ENCODE data around the gene CTIF. TPM values are rescaled to one million over a fixed set of nuclear protein-coding genes. Genes with fewer than 3 reads are reported as not detected.

CTIF gene
- total and polyA plus RNA-seq, 2 experiments from 2014 or later = 8.6 to 14.4 TPM

DNA sequence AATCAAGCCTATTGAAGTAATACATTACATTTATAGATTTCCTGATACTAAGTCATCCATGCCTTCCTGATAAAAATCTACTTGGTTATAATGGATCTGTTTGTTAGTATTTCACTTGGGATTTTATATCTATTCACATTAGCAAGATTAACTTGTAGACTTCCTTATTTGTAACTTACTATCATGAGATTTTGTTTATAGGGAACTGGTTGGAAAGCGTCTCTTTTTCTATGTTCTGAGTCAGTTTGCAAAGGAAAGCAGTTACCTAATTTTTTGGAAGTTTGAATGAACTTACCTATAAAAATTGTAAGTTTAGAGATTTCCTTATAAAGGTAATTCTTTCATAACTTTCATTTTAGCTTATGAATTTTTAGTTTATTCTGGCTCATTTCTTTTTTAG is 270.5 kb downstream of the CTIF start (continued):
- TF ChIP-seq, protein P1, sequence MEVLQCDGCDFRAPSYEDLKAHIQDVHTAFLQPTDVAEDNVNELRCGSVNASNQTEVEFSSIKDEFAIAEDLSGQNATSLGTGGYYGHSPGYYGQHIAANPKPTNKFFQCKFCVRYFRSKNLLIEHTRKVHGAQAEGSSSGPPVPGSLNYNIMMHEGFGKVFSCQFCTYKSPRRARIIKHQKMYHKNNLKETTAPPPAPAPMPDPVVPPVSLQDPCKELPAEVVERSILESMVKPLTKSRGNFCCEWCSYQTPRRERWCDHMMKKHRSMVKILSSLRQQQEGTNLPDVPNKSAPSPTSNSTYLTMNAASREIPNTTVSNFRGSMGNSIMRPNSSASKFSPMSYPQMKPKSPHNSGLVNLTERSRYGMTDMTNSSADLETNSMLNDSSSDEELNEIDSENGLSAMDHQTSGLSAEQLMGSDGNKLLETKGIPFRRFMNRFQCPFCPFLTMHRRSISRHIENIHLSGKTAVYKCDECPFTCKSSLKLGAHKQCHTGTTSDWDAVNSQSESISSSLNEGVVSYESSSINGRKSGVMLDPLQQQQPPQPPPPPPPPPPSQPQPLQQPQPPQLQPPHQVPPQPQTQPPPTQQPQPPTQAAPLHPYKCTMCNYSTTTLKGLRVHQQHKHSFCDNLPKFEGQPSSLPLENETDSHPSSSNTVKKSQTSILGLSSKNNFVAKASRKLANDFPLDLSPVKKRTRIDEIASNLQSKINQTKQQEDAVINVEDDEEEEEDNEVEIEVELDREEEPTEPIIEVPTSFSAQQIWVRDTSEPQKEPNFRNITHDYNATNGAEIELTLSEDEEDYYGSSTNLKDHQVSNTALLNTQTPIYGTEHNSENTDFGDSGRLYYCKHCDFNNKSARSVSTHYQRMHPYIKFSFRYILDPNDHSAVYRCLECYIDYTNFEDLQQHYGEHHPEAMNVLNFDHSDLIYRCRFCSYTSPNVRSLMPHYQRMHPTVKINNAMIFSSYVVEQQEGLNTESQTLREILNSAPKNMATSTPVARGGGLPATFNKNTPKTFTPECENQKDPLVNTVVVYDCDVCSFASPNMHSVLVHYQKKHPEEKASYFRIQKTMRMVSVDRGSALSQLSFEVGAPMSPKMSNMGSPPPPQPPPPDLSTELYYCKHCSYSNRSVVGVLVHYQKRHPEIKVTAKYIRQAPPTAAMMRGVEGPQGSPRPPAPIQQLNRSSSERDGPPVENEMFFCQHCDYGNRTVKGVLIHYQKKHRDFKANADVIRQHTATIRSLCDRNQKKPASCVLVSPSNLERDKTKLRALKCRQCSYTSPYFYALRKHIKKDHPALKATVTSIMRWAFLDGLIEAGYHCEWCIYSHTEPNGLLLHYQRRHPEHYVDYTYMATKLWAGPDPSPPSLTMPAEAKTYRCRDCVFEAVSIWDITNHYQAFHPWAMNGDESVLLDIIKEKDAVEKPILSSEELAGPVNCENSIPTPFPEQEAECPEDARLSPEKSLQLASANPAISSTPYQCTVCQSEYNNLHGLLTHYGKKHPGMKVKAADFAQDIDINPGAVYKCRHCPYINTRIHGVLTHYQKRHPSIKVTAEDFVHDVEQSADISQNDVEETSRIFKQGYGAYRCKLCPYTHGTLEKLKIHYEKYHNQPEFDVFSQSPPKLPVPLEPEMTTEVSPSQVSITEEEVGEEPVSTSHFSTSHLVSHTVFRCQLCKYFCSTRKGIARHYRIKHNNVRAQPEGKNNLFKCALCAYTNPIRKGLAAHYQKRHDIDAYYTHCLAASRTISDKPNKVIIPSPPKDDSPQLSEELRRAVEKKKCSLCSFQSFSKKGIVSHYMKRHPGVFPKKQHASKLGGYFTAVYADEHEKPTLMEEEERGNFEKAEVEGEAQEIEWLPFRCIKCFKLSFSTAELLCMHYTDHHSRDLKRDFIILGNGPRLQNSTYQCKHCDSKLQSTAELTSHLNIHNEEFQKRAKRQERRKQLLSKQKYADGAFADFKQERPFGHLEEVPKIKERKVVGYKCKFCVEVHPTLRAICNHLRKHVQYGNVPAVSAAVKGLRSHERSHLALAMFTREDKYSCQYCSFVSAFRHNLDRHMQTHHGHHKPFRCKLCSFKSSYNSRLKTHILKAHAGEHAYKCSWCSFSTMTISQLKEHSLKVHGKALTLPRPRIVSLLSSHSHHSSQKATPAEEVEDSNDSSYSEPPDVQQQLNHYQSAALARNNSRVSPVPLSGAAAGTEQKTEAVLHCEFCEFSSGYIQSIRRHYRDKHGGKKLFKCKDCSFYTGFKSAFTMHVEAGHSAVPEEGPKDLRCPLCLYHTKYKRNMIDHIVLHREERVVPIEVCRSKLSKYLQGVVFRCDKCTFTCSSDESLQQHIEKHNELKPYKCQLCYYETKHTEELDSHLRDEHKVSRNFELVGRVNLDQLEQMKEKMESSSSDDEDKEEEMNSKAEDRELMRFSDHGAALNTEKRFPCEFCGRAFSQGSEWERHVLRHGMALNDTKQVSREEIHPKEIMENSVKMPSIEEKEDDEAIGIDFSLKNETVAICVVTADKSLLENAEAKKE (CRISPR knock-in tag; IDR thresholded peaks at IDR 0.05) = no peak
- TF ChIP-seq NANOG (IDR thresholded peaks at IDR 0.05; ENCODE audit: borderline replicate concordance) (no peak), ZNF331 (CRISPR knock-in tag; IDR thresholded peaks at IDR 0.05; ENCODE audit: low read depth) (no peak), POLR2AphosphoS5 (IDR thresholded peaks at IDR 0.05; ENCODE audit: low read depth) (no peak)

DNA sequence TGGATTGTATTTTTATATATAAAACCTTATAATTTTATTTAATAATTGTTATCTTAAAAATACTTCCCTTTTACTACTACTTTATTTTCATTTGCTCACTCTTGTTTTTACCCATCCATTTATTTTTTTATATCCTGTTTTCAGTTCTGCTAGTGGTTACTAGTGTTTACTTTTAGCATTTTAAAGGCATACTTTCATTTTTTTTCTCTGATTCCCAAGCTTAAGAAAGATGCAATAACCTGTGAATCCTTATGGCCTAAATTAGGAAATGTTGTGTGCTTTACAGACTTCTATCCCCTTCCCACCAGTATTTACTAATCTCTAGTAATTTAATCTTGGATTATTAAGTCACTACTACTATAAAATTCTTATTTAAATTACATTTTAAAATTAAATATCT is 272.0 kb downstream of the CTIF start:
- H3K4me3 ChIP-seq = no peak overlapping the region
- Mint-ChIP-seq H3K4me3 (no peak overlapping the region), H3K4me1 (no peaks in the 10 kb centered on the region), H3K27ac (no peak overlapping the region), H3K36me3 (ENCODE audit: low read depth) (no peaks in the 10 kb centered on the region), H3K27me3 (ENCODE audit: insufficient read depth, low read depth, poor library complexity) (peaks cover 3% of the 10 kb centered on the region), H3K9me3 (no peaks in the 10 kb centered on the region)
- no peaks in the 10 kb centered on the region for H3K9me2 ChIP-seq (ENCODE audit: insufficient read depth)
- no peak overlapping the region for H2AFZ ChIP-seq
- H3K27me3 ChIP-seq (ENCODE audit: insufficient read depth) = no peaks in the 10 kb centered on the region
- H3K27ac ChIP-seq (ENCODE audit: low read depth) = no peak overlapping the region
- no peaks in the 10 kb centered on the region for H3K79me2 ChIP-seq (replicated peaks; ENCODE audit: insufficient read depth)
- no peaks in the 10 kb centered on the region for H3K4me1 ChIP-seq (ENCODE audit: insufficient read depth)
- no peaks in the 10 kb centered on the region for H3F3A ChIP-seq (replicated peaks; ENCODE audit: low read depth)
- H4K20me1 ChIP-seq (replicated peaks; ENCODE audit: insufficient read depth) = no peaks in the 10 kb centered on the region; the same call in 1 of the 2 replicates
- DNase-seq (ENCODE audit: low spot score) (no peak), ATAC-seq (no peak)
- TF ChIP-seq ZNF331 (CRISPR knock-in tag; IDR thresholded peaks at IDR 0.05; ENCODE audit: low read depth) (no peak), JUNB (IDR thresholded peaks at IDR 0.05; ENCODE audit: unreplicated experiment) (no peak)
- TF ChIP-seq, protein P2, sequence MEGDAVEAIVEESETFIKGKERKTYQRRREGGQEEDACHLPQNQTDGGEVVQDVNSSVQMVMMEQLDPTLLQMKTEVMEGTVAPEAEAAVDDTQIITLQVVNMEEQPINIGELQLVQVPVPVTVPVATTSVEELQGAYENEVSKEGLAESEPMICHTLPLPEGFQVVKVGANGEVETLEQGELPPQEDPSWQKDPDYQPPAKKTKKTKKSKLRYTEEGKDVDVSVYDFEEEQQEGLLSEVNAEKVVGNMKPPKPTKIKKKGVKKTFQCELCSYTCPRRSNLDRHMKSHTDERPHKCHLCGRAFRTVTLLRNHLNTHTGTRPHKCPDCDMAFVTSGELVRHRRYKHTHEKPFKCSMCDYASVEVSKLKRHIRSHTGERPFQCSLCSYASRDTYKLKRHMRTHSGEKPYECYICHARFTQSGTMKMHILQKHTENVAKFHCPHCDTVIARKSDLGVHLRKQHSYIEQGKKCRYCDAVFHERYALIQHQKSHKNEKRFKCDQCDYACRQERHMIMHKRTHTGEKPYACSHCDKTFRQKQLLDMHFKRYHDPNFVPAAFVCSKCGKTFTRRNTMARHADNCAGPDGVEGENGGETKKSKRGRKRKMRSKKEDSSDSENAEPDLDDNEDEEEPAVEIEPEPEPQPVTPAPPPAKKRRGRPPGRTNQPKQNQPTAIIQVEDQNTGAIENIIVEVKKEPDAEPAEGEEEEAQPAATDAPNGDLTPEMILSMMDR (conservative IDR thresholded peaks at IDR 0.05; ENCODE audit: low read depth in 2 of 2) = no peak
- no peak overlapping the region for H3K4me2 ChIP-seq
- H3K36me3 ChIP-seq (ENCODE audit: insufficient read depth) = no peaks in the 10 kb centered on the region
